GM23338 (cell line): ENCODE measurements around the gene IGSF8. TPM values are rescaled to one million over a fixed set of nuclear protein-coding genes. Genes with fewer than 3 reads are reported as not detected.

ENCODE experiments used
- ATAC-seq: fragments of 200-7000 bp; cut with Tn5 transposase; 3 replicates; pipeline ENCODE4 v1.9.1; 2020
- DNase-seq: peaks from one replicate; pipeline ENCODE4 v3.0.0-alpha.2; 2015; ENCODE audit warnings: low spot score
- H2AFZ ChIP-seq: fragments of 200-600 bp; sonication (generic); 2 replicates; pipeline ENCODE4 v1.8.0; 2016; ENCODE audit warnings: antibody characterized with exemption, mild to moderate bottlenecking, moderate library complexity
- H3F3A ChIP-seq: fragments of 200-600 bp; sonication (generic); replicated peaks from 2 replicates; pipeline ENCODE4 v1.8.0; 2017; ENCODE audit warnings: antibody characterized with exemption, mixed run types, low read depth
- H3K27ac ChIP-seq: fragments of 200-600 bp; sonication (generic); 2 replicates; pipeline ENCODE4 v1.6.1; 2016; ENCODE audit warnings: low read depth
- H3K27me3 ChIP-seq: fragments of 200-600 bp; sonication (generic); 2 replicates; pipeline ENCODE4 v1.8.0; 2016; ENCODE audit warnings: mild to moderate bottlenecking, mixed run types, moderate library complexity; ENCODE audit not compliant: insufficient read depth
- H3K36me3 ChIP-seq: fragments of 200-600 bp; sonication (generic); 2 replicates; pipeline ENCODE4 v1.8.0; 2016; ENCODE audit warnings: mild to moderate bottlenecking; ENCODE audit not compliant: insufficient read depth
- H3K4me1 ChIP-seq: fragments of 200-600 bp; sonication (generic); 2 replicates; pipeline ENCODE4 v1.8.0; 2016; ENCODE audit warnings: mild to moderate bottlenecking, moderate library complexity; ENCODE audit not compliant: insufficient read depth
- H3K4me2 ChIP-seq: fragments of 200-600 bp; sonication (generic); 2 replicates; pipeline ENCODE4 v1.7.1; 2017; ENCODE audit warnings: mixed run types
- H3K4me3 ChIP-seq: fragments of 200-600 bp; sonication (generic); 2 replicates; pipeline ENCODE4 v1.6.1; 2016; ENCODE audit warnings: mixed run types
- H3K79me2 ChIP-seq: fragments of 200-600 bp; sonication (generic); replicated peaks from 2 replicates; pipeline ENCODE4 v1.8.0; 2017; ENCODE audit warnings: mild to moderate bottlenecking; ENCODE audit not compliant: insufficient read depth
- H3K9me2 ChIP-seq: fragments of 200-600 bp; sonication (generic); 2 replicates; pipeline ENCODE4 v1.8.0; 2017; ENCODE audit not compliant: insufficient read depth
- H4K20me1 ChIP-seq: fragments of 200-600 bp; sonication (generic); replicated peaks from 2 replicates; pipeline ENCODE4 v1.8.0; 2017; ENCODE audit warnings: mild to moderate bottlenecking; ENCODE audit not compliant: insufficient read depth
- H3K27ac Mint-ChIP-seq: 2 replicates; pipeline ENCODE4 v1.8.0; 2020; ENCODE audit warnings: inconsistent platforms, mild to moderate bottlenecking, moderate library complexity, mixed read lengths
- H3K27me3 Mint-ChIP-seq: 3 replicates; pipeline ENCODE4 v1.8.0; 2022; ENCODE audit warnings: low read depth, mild to moderate bottlenecking, moderate library complexity, mixed read lengths, inconsistent platforms; ENCODE audit not compliant: insufficient read depth, poor library complexity
- H3K36me3 Mint-ChIP-seq: 3 replicates; pipeline ENCODE4 v1.8.0; 2021; ENCODE audit warnings: low read depth, mild to moderate bottlenecking, inconsistent platforms, moderate library complexity, mixed read lengths
- H3K4me1 Mint-ChIP-seq: 3 replicates; pipeline ENCODE4 v1.8.0; 2020; ENCODE audit warnings: mild to moderate bottlenecking, inconsistent platforms, mixed read lengths
- H3K4me3 Mint-ChIP-seq: 3 replicates; pipeline ENCODE4 v1.8.0; 2021; ENCODE audit warnings: moderate library complexity, mild to moderate bottlenecking, inconsistent platforms, mixed read lengths
- H3K9me3 Mint-ChIP-seq: 3 replicates; pipeline ENCODE4 v1.8.0; 2020; ENCODE audit warnings: moderate library complexity, mild to moderate bottlenecking, inconsistent platforms, mixed read lengths
- CREB1 ChIP-seq: fragments of 250-450 bp; sonication (Bioruptor Pico); IDR thresholded peaks from 2 replicates; pipeline ENCODE4 v1.5.0; 2020; ENCODE audit warnings: low read depth, mild to moderate bottlenecking, moderate library complexity
- ETS1 ChIP-seq: IDR thresholded peaks from 2 replicates; pipeline ENCODE4 v1.6.1; 2016; ENCODE audit warnings: antibody characterized with exemption
- EZH2 ChIP-seq: fragments of 200-600 bp; sonication (generic); IDR thresholded peaks from one replicate; pipeline ENCODE4 v1.8.0; 2017; ENCODE audit warnings: antibody characterized with exemption, mild to moderate bottlenecking, low read depth; ENCODE audit not compliant: unreplicated experiment
- EZH2phosphoT487 ChIP-seq: fragments of 200-600 bp; sonication (generic); IDR thresholded peaks from one replicate; pipeline ENCODE4 v1.8.1; 2018; ENCODE audit warnings: antibody characterized with exemption; ENCODE audit not compliant: unreplicated experiment
- JUNB ChIP-seq: IDR thresholded peaks from one replicate; pipeline ENCODE4 v1.6.1; 2016; ENCODE audit warnings: antibody characterized with exemption; ENCODE audit not compliant: unreplicated experiment
- NANOG ChIP-seq: IDR thresholded peaks from 2 replicates; pipeline ENCODE4 v1.6.1; 2016; ENCODE audit warnings: antibody characterized with exemption, borderline replicate concordance
- POLR2AphosphoS5 ChIP-seq: IDR thresholded peaks from 2 replicates; pipeline ENCODE4 v1.6.1; 2016; ENCODE audit warnings: antibody characterized with exemption, low read depth
- REST ChIP-seq: IDR thresholded peaks from one replicate; pipeline ENCODE4 v1.6.1; 2018; ENCODE audit warnings: antibody characterized with exemption; ENCODE audit not compliant: unreplicated experiment
- STAT1 ChIP-seq: IDR thresholded peaks from one replicate; pipeline ENCODE4 v1.6.1; 2016; ENCODE audit warnings: antibody characterized with exemption; ENCODE audit not compliant: unreplicated experiment
- ZNF114 ChIP-seq: fragments of 250-450 bp; sonication (Bioruptor Pico); IDR thresholded peaks from 2 replicates; pipeline ENCODE4 v1.5.0; 2020; ENCODE audit warnings: mild to moderate bottlenecking, moderate library complexity
- ZNF331 ChIP-seq: fragments of 250-450 bp; sonication (Bioruptor Pico); IDR thresholded peaks from 2 replicates; pipeline ENCODE4 v1.5.0; 2020; ENCODE audit warnings: low read depth, mild to moderate bottlenecking, moderate library complexity
- ZNF462 ChIP-seq: fragments of 250-450 bp; sonication (Bioruptor Pico); IDR thresholded peaks from 2 replicates; pipeline ENCODE4 v1.5.0; 2020; ENCODE audit warnings: mild to moderate bottlenecking, moderate library complexity
- polyA plus RNA-seq: library from polyadenylated mRNA; unstranded; fragments of >200 nt; fragmentation: Nextera tagmentation; extraction: Ambion mirVana; gene quantifications from 2 replicates; pipeline ENCODE4 v1.2.1, GENCODE V29; 2016
- total RNA-seq: library from RNA; depleted of rRNA; stranded (reverse); fragments of >200 nt; shearing (Covaris generic); gene quantifications from 2 replicates; pipeline ENCODE4 v1.2.3, GENCODE V29; 2014
- TF ChIP-seq, protein P1 (sequence below), 2 experiments: fragments of 200-600 bp in 1 of 2; sonication (generic) in 1 of 2; conservative IDR thresholded peaks; 2 replicates each; pipeline versions ENCODE4 v1.5.1 to v1.6.1; 2016 to 2017; ENCODE audit warnings: antibody characterized with exemption in 2 of 2, low read depth in 2 of 2, mild to moderate bottlenecking in 2 of 2, moderate library complexity in 1 of 2

IGSF8 gene
- total and polyA plus RNA-seq, 2 experiments from 2014 or later, result 38.4 to 120 TPM

DNA sequence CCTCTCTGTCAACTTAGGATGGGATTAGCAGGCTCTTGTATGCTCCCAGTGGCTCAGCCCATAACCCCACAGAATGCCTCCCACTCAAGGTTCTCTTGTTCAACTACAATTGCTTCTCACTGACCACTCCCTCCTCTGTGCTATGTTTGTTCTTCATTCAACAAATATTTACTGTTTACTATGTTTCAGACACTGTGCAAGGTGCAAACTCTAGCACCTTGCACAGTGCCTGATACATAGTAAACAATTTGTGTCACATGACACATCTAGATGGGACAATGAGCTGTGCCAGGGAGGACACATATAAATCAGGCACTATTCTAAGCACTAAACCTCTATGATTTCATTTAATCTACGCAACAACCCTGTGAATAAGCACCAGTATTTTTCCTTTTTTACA lies 32.5 kb upstream of the IGSF8 start:
- H3K27me3 ChIP-seq, result no peaks in the 10 kb centered on the region
- no peak overlapping the region for H3K4me3 ChIP-seq
- no peaks in the 10 kb centered on the region for H3K79me2 ChIP-seq
- H3K36me3 ChIP-seq, result no peaks in the 10 kb centered on the region
- DNase-seq (no peak), ATAC-seq (no peak)
- H2AFZ ChIP-seq, result no peak overlapping the region
- no peak overlapping the region for H3K4me2 ChIP-seq
- no peaks in the 10 kb centered on the region; the same call in 2 of the 3 replicates for H3K4me1 Mint-ChIP-seq
- no peaks in the 10 kb centered on the region for H3K4me1 ChIP-seq
- H3F3A ChIP-seq, result no peaks in the 10 kb centered on the region
- no peaks in the 10 kb centered on the region for H3K9me3 Mint-ChIP-seq
- peaks cover 7% of the 10 kb centered on the region for H3K27me3 Mint-ChIP-seq
- peaks cover 81% of the 10 kb centered on the region for H3K36me3 Mint-ChIP-seq
- H3K9me2 ChIP-seq, result no peaks in the 10 kb centered on the region
- TF ChIP-seq, protein P1, sequence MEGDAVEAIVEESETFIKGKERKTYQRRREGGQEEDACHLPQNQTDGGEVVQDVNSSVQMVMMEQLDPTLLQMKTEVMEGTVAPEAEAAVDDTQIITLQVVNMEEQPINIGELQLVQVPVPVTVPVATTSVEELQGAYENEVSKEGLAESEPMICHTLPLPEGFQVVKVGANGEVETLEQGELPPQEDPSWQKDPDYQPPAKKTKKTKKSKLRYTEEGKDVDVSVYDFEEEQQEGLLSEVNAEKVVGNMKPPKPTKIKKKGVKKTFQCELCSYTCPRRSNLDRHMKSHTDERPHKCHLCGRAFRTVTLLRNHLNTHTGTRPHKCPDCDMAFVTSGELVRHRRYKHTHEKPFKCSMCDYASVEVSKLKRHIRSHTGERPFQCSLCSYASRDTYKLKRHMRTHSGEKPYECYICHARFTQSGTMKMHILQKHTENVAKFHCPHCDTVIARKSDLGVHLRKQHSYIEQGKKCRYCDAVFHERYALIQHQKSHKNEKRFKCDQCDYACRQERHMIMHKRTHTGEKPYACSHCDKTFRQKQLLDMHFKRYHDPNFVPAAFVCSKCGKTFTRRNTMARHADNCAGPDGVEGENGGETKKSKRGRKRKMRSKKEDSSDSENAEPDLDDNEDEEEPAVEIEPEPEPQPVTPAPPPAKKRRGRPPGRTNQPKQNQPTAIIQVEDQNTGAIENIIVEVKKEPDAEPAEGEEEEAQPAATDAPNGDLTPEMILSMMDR (conservative IDR thresholded peaks at IDR 0.05; ENCODE audit: low read depth in 2 of 2), result no peak
- no peak for TF ChIP-seq POLR2AphosphoS5
- no peak for TF ChIP-seq EZH2
- TF ChIP-seq REST, result no peak
- no peak for TF ChIP-seq ZNF114
- no peak for TF ChIP-seq ZNF331
- TF ChIP-seq ZNF462 (CRISPR knock-in tag), result no peak
- TF ChIP-seq JUNB, result no peak
- TF ChIP-seq ETS1, result no peak
- no peak for TF ChIP-seq CREB1 (CRISPR knock-in tag)
- TF ChIP-seq NANOG, result no peak
- no peak for TF ChIP-seq STAT1
- no peak for TF ChIP-seq EZH2phosphoT487
- H3K27ac ChIP-seq, result no peak overlapping the region
- H3K4me3 Mint-ChIP-seq, result no peak overlapping the region; the same call in 2 of the 3 replicates
- no peak overlapping the region for H3K27ac Mint-ChIP-seq
- no peaks in the 10 kb centered on the region for H4K20me1 ChIP-seq
